HG02588 (cell line): ENCODE data around the gene SLC2A3.
"Not testable (repeated sequence)": the region's sequence is repeated elsewhere in the genome, so short reads cannot be mapped to it uniquely, and the experiment has no call there.

Experiments used
- ATAC-seq: cut with Tn5 transposase; IDR thresholded peaks from one replicate; pipeline ENCODE4 v1.9.1; 2021; ENCODE audit warnings: mild to moderate bottlenecking, moderate library complexity; ENCODE audit not compliant: unreplicated experiment

The SLC2A3 gene

GRCh38 chr12:7953912-7954311, 17.9 kb upstream of the SLC2A3 start:
- ATAC-seq, result not testable (repeated sequence)

DNA sequence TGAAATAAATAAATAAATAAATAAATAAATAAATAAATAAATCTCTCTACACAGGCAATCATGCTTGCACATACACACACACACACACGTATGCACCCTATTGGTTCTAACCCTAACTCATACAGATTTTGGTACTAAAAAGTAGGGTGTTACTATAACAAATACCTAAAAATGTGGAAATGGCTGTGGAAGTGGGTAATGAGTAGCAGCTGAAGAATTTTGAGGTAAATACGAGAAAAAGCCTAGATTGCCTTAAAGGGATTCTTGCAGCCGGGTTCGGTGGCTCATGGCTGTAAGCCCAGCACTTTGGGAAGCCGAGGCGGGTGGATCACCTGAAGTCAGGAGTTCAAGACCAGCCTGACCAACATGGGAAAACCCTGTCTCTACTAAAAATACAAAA, 15.7 kb upstream of the SLC2A3 start:
- ATAC-seq, result no peak

- not testable (repeated sequence) for ATAC-seq
Observed at GRCh38 chr12:7950230-7950943, 14.4 kb upstream of the SLC2A3 start.

- ATAC-seq, result no peak
Observed at GRCh38 chr12:7948589-7949260, 12.7 kb upstream of the SLC2A3 start.

GRCh38 chr12:7947011-7947410, 11.0 kb upstream of the SLC2A3 start:
- ATAC-seq, result no peak

DNA sequence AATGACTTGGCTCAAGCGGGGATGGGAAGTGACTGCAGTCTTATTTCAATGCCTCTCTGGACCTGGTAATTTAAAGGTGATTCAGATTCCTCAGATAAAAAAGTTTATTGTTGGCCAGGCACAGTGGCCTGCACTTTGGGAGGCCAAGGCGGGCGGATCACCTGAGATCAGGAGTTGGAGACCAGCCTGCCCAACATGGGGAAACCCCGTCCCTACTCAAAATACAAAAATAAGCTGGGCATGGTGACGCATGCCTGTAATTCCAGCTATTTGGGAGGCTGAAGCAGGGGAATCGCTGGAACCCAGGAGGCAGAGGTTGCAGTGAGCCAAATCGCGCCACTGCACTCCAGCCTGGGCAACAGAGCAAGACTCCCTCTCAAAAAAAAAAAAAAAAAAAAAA, 8.8 kb upstream of the SLC2A3 start:
- not testable (repeated sequence) for ATAC-seq

DNA sequence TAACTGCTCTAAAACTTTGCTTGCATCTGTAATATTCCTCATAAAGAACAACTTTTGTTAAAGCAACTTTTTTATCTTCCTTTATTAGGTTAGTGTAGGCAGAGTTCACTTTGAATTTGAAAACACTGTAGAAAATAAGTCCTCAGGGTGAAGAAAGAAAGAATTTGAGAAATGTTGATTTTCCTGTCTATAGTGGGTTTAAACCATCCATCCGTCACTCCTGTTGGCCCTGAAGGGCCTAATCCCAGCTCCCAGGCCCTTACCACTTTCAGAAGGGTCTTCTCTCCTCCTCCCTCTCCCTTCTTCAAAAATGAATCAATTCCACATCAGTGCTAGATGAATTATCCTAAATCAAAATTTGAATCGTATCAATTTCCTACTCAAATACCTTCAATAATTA, 4.9 kb upstream of the SLC2A3 start:
- ATAC-seq, result no peak

- ATAC-seq, result no peak
Observed at GRCh38 chr12:7937833-7938506, 2.0 kb upstream of the SLC2A3 start.

GRCh38 chr12:7934889-7935492, 996 bp downstream of the SLC2A3 start:
- no peak for ATAC-seq

GRCh38 chr12:7934091-7934888, 1.7 kb downstream of the SLC2A3 start:
- ATAC-seq, result no peak

DNA sequence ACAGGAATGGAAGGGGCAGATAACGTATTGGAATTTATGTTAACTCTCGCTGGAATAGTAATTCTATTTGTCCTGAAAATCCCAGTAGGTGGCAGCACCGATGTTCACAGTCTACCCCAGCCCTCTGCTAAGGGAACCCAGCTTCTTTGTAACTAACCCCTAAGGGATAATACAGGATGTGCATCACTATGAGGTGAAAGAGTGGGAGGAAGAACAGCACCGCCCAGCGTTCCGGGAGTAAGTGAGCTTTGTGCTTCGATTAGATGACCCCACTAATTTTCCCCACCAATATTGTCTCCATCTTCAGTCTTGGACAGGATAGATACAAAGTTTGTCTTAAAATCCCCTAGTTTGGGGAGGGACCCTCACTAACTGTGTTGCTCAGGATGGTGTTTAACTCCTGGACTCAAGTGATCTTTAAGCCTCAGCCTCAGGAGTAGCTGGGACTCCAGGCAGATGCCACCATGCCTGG, 2.7 kb downstream of the SLC2A3 start:
- peak; percentile 87 for ATAC-seq

- ATAC-seq, result not testable (repeated sequence)
Observed at GRCh38 chr12:7932599-7933240, 3.3 kb downstream of the SLC2A3 start.

DNA sequence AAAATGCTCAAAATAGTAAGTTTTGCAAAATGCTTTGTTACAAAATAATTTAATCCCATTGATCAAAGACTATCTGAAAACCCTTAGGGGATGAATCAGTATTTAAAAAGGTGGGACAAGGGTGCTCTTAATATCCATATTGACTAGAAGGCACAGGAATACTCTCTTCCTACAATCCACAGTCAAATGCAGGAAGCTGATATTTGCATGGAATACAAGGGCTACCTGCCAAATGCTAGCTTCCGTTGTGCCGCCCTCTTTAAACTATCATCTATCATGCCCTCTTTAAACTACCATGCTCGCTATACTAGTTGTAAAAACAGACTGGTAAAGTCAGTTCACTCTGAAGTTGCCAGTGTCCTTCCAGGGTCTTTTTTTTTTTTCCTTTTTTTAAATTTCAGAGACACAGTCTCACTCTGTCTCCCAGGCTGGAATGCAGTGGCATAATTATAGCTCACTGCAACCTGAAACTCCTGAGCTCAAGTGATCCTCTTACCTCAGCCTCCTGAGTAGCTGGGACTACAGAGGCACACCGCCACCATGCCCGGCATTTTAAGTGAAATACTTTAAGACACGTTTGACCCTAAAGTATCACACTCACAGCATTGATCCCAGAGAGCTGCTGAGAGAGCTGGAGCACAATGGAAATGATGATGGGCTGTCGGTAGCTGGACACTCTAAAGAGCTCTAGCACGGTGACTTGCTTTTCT, 6.7 kb downstream of the SLC2A3 start:
- ATAC-seq, result no peak

GRCh38 chr12:7927470-7927869, 8.5 kb downstream of the SLC2A3 start:
- no peak for ATAC-seq

DNA sequence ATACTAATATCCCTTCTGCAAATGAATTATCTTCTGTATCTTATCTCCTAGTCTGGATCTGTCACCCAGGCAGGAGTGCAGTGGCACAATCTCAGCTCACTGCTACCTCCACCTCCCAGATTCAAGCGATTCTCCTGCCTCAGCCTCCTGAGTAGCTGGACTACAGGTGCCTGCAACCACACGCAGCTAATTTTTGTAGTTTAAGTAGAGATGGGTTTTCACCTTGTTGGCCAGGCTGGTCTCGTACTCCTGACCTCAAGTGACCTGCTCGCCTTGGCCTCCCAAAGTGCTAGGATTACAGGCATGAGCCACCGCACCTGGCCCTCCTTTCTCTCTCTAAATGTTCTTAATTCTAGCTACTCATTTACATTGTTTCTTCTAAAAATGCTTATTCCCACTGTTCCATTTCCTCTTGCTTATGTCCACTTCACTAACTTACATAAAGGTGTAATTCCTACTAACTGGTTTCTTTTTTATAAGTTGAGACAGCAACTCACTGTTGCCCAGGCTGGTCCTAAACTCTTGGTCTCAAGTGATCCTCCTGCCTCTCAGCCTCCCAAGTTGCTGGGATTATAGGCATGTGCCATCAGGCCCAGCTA, 9.8 kb downstream of the SLC2A3 start:
- not testable (repeated sequence) for ATAC-seq

- no peak for ATAC-seq
Observed at GRCh38 chr12:7923241-7924236, 12.4 kb downstream of the SLC2A3 start.

DNA sequence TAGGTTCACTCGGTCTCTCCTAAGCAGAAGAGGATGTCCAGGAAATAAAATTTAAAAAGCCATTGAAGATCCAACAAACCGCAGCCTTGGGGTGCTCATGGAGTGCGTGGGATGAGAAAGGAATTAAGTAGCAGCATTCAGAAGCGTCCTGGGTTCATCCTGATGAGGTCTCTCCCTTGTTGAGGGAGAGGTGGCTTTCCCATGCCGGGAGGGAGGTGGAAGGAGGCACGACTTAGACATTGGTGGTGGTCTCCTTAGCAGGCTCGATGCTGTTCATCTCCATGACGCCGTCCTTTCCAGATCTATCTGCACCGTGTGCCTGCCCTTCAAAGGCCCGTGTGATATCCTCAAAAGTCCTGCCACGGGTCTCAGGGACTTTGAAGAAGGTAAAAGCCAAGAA, 14.8 kb downstream of the SLC2A3 start:
- ATAC-seq, result not testable (repeated sequence)

DNA sequence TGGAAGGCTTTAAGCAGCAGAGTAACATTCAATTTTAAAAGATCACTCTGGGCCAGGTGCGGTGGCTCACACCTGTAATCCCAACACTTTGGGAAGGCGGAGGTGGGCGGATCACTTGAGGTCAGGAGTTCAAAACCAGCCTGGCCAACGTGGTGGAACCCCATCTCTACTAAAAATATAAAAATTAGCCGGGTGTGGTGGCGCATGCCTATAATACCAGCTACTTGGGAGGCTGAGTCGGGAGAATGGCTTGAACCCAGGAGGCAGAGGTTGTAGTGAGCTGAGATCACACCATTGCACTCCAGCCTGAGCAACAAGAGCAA, 17.8 kb downstream of the SLC2A3 start:
- ATAC-seq, result not testable (repeated sequence)
